Activated CD4-positive, alpha-beta T cell treated with anti-CD3 and anti-CD28 coated beads, Interleukin-2, amount 50 U/mL, for 48 hours (primary cell): Measurements from ENCODE around the gene CLIP4.
A peak's percentile ranks its signal among the peaks of the same experiment; 100 is the strongest.
"Not testable (repeated sequence)": the region's sequence is repeated elsewhere in the genome, so short reads cannot be mapped to it uniquely, and the experiment has no call there.

Experiments
- DNase-seq, 2 experiments: peaks; one replicate each; pipeline ENCODE4 v3.0.0-alpha.2; 2020

CLIP4 gene

GRCh38 chr2:29114946-29115609 is at the start of gene CLIP4:
Gene CLIP4 (plus strand): TSS chr2:29115415. CDS start chr2:29121389, 5,974 bp downstream.
- peak; percentile 59 to 68 for DNase-seq

DNA sequence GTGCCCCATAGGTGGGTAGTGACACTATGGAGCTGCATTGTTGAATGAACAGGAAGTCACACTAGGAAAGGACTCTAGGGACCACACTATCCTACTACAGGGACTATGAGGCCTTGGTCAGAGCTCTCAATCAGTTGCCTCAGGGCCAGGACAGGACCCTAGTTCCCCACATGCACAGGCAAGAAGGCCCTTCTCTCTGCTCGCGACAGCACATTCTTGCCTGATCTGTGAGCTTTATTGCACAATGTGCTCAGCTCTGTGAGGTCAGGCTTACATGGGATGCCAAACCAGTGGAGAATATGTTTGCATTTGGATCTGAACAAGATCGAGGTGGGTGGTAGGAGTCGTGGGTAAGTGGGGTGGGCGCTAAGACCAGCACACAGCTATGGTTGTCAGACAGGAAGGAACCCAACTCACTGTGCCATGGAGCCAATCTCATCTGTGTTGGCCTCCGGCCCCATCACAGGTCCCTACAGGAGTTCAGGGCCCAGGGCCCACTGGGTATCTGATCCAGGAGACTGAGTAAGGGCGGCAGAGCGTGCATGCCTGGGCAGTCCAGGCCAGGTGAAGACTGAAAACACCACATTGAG is 48.8 kb upstream of the CLIP4 start:
- no peak for DNase-seq

DNA sequence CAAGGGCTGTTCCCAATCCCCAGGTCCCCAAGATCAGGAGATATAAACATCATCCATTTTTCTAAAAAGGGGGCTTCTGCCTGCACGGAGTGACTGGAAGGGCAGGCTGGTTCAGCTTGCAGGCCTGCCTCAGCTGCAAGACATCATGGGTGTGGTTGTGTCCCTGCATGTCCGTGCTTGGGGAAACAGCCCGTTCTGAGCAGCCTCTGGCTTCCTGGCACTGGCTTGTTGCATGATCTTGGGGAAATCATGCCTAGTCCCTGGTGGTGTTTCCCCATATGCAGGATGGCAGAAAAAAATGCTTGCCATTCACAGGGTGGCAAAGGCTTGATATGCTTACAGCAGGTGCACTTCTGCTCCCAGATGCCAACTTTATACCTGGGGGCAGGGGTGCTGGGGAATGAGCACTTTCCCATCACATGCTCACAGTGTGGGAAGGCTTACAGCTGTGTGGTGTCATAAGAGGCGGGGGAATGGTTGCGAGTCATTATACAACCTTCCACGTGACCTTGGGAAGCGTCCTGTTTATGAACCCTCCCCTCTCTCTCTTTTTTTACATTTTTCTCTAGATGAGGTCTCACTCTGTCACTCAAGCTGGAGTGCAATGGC is 48.1 kb upstream of the CLIP4 start:
- DNase-seq, result no peak

DNA sequence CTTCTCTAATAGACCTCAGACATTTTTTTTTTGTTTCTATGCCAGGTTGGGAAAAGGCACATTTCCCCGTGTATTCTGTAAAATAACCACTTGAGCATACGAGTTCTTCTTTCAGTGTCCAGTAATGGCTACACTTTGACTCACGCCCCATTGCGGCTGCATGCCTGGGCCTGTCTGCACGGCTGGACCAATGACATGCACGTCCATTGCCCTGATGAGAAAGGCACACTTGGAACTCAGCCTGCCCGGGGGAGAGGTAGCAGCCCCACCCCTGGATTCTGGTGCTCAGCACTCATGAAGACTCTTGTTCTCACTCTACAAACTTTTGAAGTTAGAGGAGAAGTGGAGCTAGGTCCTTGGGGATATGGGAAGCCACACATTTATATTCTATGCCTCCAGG is 46.7 kb upstream of the CLIP4 start:
- DNase-seq, result no peak

GRCh38 chr2:29070526-29070925 is 44.7 kb upstream of the CLIP4 start:
- no peak for DNase-seq

- no peak for DNase-seq
These were observed 43.9 kb upstream of the CLIP4 start for GRCh38 chr2:29071032-29071975.

- DNase-seq, result no peak
These were observed 43.0 kb upstream of the CLIP4 start for GRCh38 chr2:29072251-29072650.

GRCh38 chr2:29072971-29073725 is 42.1 kb upstream of the CLIP4 start:
- DNase-seq, result no peak

DNA sequence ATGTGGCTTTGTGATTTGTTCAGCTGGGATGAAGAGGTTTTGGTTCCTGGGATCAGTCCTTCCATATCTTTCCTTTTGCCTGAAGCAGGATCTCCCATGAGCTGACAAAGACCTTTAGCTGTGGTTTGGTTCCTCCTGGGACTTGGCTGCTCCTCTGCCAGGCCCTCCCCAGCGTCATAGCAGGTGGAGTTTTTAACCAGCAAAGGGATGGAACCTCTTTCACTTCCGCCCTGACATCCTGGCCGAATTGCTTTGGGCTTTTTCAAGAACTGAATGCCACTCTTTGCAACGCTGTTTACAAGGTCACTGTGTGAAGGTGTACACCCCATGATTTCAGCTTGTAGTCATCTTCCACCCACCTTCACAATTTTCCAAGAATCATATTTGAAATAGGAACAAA is 41.3 kb upstream of the CLIP4 start:
- DNase-seq, result no peak

- DNase-seq, result no peak
These were observed 40.8 kb upstream of the CLIP4 start, which contains the start of gene PCARE for GRCh38 chr2:29074411-29074810. Gene PCARE (minus strand): TSS chr2:29074523. CDS start chr2:29074261, 262 bp downstream.

DNA sequence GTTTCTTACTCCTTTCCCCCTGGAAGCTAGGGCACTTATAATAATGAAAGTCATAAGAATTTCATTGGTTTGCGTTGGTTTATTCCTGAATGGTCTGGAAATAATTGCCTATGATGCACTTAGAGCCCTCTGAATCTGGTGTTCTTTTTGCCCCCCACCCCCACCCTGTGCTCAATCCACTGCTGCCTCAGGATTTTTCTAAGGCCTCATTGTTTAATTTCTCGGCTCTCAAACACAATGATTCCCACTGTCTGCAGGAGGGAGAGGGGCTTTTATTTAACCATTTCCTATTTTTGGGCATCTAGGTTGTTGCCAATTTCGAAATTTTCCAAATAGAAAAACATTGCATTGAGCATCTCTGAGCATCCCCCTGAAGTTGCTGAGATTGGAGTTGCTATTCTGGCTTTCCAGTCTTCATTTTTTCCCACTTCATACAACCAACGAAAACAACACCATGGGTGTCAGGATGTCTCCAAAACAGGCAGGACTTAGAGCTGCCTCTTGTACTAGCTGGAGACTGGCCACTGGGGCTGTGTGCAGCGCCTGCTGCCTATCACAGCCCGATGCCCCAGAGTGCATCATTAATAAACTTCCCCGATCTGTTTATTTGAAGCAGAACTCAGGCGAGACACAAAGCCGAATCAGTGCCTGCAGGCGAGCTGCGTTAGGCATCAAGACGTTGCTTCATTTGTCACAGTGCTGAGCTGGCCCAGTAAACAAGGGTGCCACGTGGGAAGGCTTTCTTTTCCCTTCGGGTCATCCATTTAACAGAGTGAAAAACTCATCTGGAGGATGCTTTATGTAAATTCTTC is 39.1 kb upstream of the CLIP4 start:
- DNase-seq, result no peak

- DNase-seq, result no peak
These were observed 35.3 kb upstream of the CLIP4 start for GRCh38 chr2:29079887-29080286.

DNA sequence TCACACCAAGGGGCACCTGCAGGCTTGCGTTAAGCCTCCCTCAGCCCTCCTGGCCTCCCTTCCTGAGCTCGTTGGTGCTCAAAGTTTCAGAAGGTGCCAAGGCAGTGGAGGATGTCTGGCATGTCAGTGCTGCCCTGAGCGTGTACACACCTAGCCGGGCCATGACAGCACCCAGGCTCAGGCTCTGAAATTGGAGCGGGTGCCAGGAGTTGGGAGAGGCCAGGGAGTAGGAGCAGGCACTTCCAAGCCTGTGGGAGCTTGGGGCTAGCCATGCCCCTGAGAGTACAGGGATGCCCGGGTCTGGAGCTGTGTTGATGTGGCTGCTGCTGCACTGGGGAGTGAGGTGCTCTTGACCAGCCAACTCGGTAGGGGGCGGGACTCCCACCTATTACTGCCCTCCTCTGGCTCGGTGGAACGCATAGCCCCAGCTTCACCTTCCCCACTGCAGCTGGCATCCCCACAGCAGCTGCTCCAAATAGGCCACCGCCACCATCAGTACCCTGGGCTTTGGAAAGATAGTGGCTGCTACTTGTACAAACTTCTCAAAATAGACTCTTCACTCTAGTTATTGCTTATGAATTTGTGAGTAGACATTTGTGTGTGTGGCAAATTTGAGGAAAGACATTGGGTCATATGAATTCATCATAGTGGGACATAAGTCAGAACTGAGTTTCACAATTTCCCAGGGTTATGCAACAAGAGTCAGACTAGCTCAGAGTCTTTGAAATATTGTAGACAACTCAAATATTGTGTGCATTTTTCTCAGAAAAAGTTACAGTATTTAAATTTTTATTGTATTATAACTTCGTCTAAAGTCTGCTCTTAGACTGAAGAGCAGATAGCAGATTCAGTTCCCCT is 34.1 kb upstream of the CLIP4 start:
- DNase-seq, result no peak

GRCh38 chr2:29082804-29083495 is 32.3 kb upstream of the CLIP4 start:
- no peak for DNase-seq

GRCh38 chr2:29084554-29084953 is 30.7 kb upstream of the CLIP4 start:
- no peak for DNase-seq

GRCh38 chr2:29090311-29090710 is 24.9 kb upstream of the CLIP4 start:
- not testable (repeated sequence) for DNase-seq

- no peak for DNase-seq
These were observed 18.2 kb upstream of the CLIP4 start for GRCh38 chr2:29096969-29097368.

GRCh38 chr2:29097569-29097968 is 17.6 kb upstream of the CLIP4 start:
- no peak for DNase-seq

- no peak for DNase-seq
These were observed 14.7 kb upstream of the CLIP4 start for GRCh38 chr2:29100564-29100963.

DNA sequence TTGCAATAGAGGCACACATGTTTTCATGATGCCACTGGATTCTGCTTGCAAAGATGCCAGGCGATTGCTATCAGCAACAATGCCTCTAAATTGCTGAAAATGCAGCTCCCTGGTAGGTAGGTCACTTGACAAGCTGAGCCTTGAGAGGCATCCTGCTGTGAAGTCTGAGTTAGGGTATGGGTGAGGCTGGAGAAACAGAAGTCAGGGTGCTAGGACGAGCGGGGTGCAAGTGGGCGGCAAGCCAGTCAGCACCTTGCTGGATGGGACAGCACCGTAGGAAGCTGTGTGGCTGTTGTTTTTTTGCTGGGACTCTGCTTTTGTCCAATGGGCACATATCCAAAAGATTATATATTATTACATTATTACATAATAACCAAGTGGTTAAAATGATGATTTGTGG is 10.5 kb upstream of the CLIP4 start:
- DNase-seq, result no peak
